Fibroblast of upper back skin (primary cell): ENCODE data around the gene PNPLA1.
A peak's percentile ranks its signal among the peaks of the same experiment; 100 is the strongest.

Experiments
- DNase-seq: peaks from one replicate; pipeline ENCODE4 v3.0.0-alpha.2; 2013

Gene PNPLA1

GRCh38 chr6:36318690-36319435 is 49.0 kb downstream of the PNPLA1 start:
- no peak for DNase-seq

DNA sequence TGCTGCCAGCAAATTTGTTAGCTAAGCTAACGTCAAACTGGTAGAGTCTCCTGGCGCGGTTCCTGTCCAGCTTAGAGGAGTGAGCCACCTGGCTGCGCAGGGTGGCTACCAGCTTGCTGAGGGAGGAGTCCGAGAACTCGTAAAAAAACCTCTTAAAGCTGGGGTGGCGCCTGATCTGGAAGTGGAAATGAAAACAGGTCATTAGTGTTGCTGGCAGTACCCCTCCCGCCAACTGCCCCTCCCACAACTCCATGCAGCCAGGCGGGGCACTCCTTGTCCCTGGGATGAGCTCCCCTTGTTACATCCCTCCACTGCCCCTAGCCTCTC is 49.5 kb downstream of the PNPLA1 start:
- no peak for DNase-seq

GRCh38 chr6:36319821-36320220 is 50.0 kb downstream of the PNPLA1 start:
- no peak for DNase-seq

DNA sequence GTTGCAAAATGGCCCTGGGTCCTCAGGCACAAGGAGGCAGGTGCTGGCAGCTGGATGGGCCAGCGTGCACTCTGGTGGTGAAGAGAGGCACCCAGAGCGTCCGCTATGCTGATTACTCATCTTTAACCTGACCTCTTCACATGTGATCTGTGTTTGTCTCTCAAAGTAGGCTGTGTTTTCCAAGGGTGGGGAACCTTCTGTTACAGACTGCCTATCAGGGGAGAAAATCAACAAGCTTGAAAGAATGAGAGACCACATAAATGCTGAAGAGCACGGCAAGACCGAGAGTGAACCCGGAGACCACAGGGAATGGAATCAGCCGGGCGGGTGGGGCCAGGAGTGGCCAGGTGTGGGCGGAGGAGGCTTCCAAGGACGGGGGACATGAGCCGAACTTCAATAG is 50.6 kb downstream of the PNPLA1 start:
- no peak for DNase-seq

- no peak for DNase-seq
Observed at GRCh38 chr6:36322591-36322990, 52.7 kb downstream of the PNPLA1 start.

- no peak for DNase-seq
Observed at GRCh38 chr6:36323062-36323461, 53.2 kb downstream of the PNPLA1 start.

DNA sequence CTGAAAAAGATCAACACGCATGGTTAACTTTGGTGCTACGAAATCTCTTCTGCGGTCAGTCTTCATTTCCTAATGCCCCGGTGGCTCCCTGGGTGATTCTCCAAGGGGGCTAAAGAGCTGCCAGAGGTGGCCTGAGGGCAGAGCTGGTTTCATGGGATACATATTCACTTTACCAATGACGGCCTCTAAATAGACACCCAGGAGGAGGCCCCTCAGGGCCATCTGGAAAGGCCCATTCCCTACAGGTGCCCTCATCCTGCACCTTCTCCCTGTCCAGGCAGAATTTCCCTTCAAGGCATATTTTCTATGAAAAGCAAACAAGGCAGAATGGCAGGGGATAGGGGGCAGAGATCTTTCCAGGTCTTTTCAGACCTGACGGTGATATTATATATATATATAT is 54.3 kb downstream of the PNPLA1 start:
- no peak for DNase-seq

- no peak for DNase-seq
Observed at GRCh38 chr6:36324715-36325114, 54.9 kb downstream of the PNPLA1 start.

- DNase-seq, result peak; percentile 42
Observed at GRCh38 chr6:36326356-36326995, 56.6 kb downstream of the PNPLA1 start.

GRCh38 chr6:36327226-36327918 is 57.5 kb downstream of the PNPLA1 start:
- no peak for DNase-seq

- DNase-seq, result no peak
Observed at GRCh38 chr6:36327919-36328236, 58.0 kb downstream of the PNPLA1 start.

DNA sequence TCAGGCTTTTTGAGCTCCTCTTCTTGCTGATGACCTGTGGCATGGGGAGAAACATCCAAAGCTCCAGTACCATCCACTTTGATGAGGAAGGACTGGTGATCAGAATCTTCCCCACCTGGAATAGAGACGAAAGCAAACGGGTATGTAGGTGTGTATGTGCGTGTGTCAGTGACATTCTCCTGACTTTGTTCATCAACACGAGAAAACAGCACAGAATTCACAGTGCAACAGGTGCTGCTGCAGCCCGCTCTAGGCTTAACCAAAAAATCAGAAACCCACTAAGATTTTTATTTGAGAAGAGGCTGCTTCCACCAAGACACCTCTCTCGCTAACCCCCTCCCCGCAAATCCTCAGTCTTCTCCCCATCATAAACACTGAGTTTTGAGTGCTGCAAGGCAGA is 58.7 kb downstream of the PNPLA1 start:
- DNase-seq, result no peak

DNA sequence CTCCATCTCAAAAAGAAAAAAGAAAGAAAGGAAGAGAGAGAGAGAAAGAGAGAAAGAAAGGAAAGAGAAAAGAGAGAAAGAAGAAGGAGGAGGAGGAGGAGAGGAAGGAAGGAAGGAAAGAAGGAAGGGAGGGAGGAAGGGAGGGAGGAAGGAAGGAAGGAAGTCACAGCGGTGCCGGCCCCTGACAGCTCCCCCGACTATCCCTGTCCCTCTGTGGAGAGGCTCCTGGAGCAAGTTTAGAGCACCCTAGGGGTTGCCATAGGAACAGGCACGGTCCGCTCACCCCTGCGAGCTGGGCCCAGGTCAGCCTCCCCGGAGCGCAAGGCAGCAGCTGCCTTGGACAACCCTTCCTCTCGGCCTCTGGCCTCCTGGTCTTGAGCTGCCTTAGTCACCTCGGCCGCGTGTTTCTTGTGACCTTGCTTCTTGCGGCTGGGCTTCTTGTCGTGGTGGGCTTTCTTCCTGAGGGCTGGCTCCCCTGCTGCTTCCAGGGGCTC is 60.0 kb downstream of the PNPLA1 start:
- no peak for DNase-seq

GRCh38 chr6:36330366-36330765 is 60.5 kb downstream of the PNPLA1 start:
- no peak for DNase-seq

GRCh38 chr6:36331381-36331780 is 61.5 kb downstream of the PNPLA1 start:
- no peak for DNase-seq

GRCh38 chr6:36333171-36333895 is 63.5 kb downstream of the PNPLA1 start:
- DNase-seq, result no peak

DNA sequence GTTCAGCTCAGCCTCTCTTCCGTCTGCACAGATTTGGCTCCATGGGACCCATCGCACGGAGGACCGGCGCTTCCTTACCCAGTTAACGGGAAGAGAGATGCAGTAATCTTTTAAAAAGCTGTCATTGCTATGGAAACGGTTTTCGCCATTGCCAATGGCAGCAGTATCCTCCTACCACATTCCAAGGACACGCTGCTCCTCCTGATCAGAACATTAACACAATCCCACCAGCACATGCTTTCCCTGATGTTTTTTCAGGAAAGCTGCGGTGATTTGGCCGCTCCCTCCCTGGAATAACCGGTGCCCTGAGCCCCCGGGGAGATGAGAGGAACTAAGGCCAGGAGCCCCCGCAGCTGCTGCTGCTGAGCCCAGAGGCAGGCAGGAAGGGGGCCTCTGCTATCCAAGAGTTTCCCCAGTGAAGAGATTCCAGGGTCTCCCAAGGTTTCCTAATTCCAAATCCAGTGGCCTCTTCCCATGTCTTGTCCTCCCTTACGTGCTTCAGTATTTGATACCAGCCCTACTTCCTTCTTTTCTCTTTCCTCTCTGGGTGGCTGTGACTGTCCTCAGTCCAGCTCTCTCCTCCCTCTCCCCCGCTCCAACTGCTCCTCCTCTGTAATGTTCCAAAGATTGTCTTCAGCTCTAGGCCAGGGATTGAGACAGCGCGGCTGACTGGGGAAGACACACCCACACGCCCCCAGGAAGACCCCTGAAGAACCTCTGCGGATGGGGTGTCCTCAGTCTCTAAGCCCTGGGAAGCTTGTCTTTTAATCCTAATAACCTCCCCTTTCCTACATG is 64.3 kb downstream of the PNPLA1 start:
- peak; percentile 22 for DNase-seq

- no peak for DNase-seq
Observed at GRCh38 chr6:36334832-36335459, 65.1 kb downstream of the PNPLA1 start.

- DNase-seq, result no peak
Observed at GRCh38 chr6:36335465-36336207, 65.8 kb downstream of the PNPLA1 start.

DNA sequence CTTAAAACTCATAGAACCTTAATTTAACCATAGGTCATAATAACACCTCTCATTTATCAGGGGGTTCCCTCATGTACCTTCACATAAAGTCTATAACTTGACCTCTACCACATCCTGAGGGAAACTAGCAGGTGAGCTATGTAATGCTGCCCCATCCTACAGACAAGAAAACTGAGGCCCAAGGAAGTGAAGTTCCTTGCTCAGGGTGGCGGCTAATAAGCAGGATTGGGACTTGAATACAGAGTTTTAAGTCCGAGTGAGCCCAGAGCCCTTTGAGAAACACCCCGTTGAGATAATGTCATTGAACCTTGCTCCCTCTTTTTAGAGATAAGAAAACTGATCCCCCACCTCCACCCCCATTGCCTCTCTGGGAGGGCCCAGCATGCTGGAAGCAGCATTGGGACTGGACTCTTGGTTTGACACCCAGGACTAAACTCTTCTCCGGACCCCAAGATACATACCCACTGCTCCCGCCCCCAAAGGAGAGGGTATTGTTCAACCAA is 66.4 kb downstream of the PNPLA1 start:
- no peak for DNase-seq

DNA sequence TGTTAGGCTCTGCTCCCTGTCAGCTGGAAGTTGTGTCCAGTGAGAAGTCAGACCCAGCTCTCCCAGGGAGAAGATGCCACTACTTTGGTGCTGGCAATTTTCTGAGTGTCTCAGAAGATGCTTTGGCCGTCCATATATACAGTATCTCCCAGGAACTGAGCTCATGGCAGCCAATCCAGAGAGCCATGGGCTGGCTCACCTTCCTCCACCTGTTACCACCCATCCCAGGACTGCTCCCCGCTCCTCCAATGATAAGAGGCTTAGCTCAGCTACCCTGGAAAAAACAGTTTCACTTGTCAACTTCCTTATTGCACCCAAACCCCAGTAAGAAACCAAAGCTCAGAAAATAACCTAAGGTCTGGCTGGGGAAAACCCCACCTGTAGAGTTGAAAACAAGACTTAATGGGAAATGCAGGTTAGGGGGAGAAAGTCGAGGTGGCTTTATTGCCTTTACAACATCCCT is 67.0 kb downstream of the PNPLA1 start, which contains the start of gene BNIP5:
Gene BNIP5 (minus strand): TSS at position 110 of the 463 bp plus-strand sequence. CDS start 6,198 bp downstream, outside the sequence.
- DNase-seq, result no peak
